ENCODE measurements around the gene ACKR2.

DNA sequence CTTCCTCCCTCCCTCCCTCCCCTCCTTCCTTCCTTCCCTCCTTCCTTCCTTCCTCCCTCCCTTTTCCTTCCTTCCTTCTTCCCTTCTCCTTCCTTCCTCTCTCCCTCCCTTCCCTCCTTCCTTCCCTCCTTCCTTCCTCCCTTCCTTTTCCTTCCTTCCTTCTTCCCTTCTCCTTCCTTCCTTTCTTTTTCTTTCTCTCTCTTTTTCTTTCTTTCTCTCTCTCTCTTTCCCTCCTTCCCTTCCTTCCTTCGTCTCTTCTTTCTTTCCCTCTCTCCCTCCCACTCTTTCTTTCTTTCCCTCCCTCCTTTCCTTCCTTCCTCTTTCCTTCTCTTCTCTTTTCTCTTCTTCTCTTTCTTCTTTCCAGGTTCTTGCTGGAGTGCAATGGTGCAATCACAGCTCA, 94.8 kb downstream of the ACKR2 start:
- TF ChIP-seq, protein P1, sequence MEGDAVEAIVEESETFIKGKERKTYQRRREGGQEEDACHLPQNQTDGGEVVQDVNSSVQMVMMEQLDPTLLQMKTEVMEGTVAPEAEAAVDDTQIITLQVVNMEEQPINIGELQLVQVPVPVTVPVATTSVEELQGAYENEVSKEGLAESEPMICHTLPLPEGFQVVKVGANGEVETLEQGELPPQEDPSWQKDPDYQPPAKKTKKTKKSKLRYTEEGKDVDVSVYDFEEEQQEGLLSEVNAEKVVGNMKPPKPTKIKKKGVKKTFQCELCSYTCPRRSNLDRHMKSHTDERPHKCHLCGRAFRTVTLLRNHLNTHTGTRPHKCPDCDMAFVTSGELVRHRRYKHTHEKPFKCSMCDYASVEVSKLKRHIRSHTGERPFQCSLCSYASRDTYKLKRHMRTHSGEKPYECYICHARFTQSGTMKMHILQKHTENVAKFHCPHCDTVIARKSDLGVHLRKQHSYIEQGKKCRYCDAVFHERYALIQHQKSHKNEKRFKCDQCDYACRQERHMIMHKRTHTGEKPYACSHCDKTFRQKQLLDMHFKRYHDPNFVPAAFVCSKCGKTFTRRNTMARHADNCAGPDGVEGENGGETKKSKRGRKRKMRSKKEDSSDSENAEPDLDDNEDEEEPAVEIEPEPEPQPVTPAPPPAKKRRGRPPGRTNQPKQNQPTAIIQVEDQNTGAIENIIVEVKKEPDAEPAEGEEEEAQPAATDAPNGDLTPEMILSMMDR (IDR thresholded peaks at IDR 0.05), result no peak
- no peak for TF ChIP-seq POLR2A (IDR thresholded peaks at IDR 0.05)

All from stomach (tissue), 4 donors.